Heart right ventricle (tissue), 16 donors: Measurements from ENCODE around the gene STRIT1. TPM values are rescaled to one million over a fixed set of nuclear protein-coding genes. Genes with fewer than 3 reads are reported as not detected.

Source experiments
- ATAC-seq, 8 donors: fragments of 200-7000 bp; cut with Tn5 transposase; one replicate each; pipeline ENCODE4 v1.9.1; 2020; ENCODE audit warnings: mild to moderate bottlenecking in 8 of 8, moderate library complexity in 8 of 8, moderate number of reproducible peaks in 1 of 8
- DNase-seq, 2 donors: peaks; one replicate each; pipeline ENCODE4 v3.0.0-alpha.2; 2020
- H3K27ac ChIP-seq, 10 donors: fragments of 200-600 bp; sonication (generic) in 2 of 10; one replicate each; pipeline versions ENCODE4 v1.5.0 to v1.8.0; 2020 to 2022; ENCODE audit warnings: mild to moderate bottlenecking in 3 of 10
- H3K27me3 ChIP-seq, 7 donors: fragments of 200-600 bp; one replicate each; pipeline ENCODE4 v1.8.0; 2021 to 2022; ENCODE audit warnings: mild to moderate bottlenecking in 2 of 7
- H3K36me3 ChIP-seq, 9 donors: fragments of 200-600 bp; sonication (generic) in 1 of 9; one replicate each; pipeline versions ENCODE4 v1.5.0 to v1.8.0; 2020 to 2022; ENCODE audit warnings: mild to moderate bottlenecking in 2 of 9
- H3K4me1 ChIP-seq, 9 donors: fragments of 200-600 bp; sonication (generic) in 1 of 9; one replicate each; pipeline versions ENCODE4 v1.5.0 to v1.8.0; 2020 to 2022; ENCODE audit warnings: mild to moderate bottlenecking in 4 of 9
- H3K4me3 ChIP-seq, 10 donors: fragments of 200-600 bp; sonication (generic) in 2 of 10; one replicate each; pipeline versions ENCODE4 v1.5.0 to v1.8.0; 2020 to 2022; ENCODE audit warnings: mild to moderate bottlenecking in 7 of 10, moderate library complexity in 2 of 10
- H3K9me3 ChIP-seq, 11 donors: fragments of 200-600 bp in 10 of 11; sonication (generic) in 2 of 11; one replicate each; pipeline versions ENCODE4 v1.5.0 to v1.8.0; 2013 to 2022; ENCODE audit warnings: mild to moderate bottlenecking in 2 of 11, control low read depth in 1 of 11, moderate library complexity in 1 of 11
- CTCF ChIP-seq, 9 donors: fragments of 200-600 bp; sonication (generic) in 2 of 9; IDR thresholded peaks; one replicate each; pipeline versions ENCODE4 v1.5.0 to v1.8.0; 2021 to 2022; ENCODE audit warnings: antibody characterized with exemption in 9 of 9, mild to moderate bottlenecking in 5 of 9, moderate library complexity in 1 of 9
- WGBS, 2 donors: extraction: QIAGEN DNeasy Blood & Tissue Kit; methylation state at CpG; one replicate each; pipeline ENCODE4 v1.1.7; 2013; ENCODE audit warnings: inconsistent platforms in 1 of 2; 5-methylcytosine and 5-hydroxymethylcytosine counted together
- intact Hi-C, 10 donors: fragments of 100-400 bp; cut with DNase I; formaldehyde crosslinking; loops; one replicate each; pipeline versions ENCODE4 v1.11.1 to v1.14.2; 2022
- polyA plus RNA-seq, 2 donors: library from polyadenylated mRNA; stranded (reverse); fragments of 200-250 nt; gene quantifications; one replicate each; pipeline ENCODE4 v1.2.3, GENCODE V29; 2013
- total RNA-seq, 10 donors: library from RNA; stranded (reverse); fragmentation: NEBNext Ultra II Directional in 3 of 10; extraction: Animal tissue kit (Norgen Biotek cat#: 25700) in 3 of 10; gene quantifications; one replicate each; pipeline versions ENCODE4 v1.2.1 to v1.2.4, GENCODE V29; 2021 to 2023
- donor health status: Arrhythmogenic right ventricular cardiomyopathy.
- donor health status: ischemic (EF 13 %, LVEDD 7.1; RV severe dilation, severe dysfunction).
- donor health status: healthy with polysubstance abuse.
- donor health status: DM: no; HTN: yes; CAD: no.
- donor health status: DM: no; HTN: no; CAD: no.
- donor health status: ischemic (EF 25% LVEDD 6.9; RV normal size, moderate dysfunction).
- donor health status: ischemic (EF 25% LVEDD 5.7; RV mildly dilated, moderate dysfunction).
- donor health status: healthy.
- donor health status: DM: yes; HTN: yes; CAD: no.
- donor health status: Ischemic cardiomyopathy.
- donor health status: ischemic (EF 35%, LVEDD 5.7; RV mildly dilated, moderate dysfunction).
- donor health status: nonischemic (EF 11% LVEDD 7.7; RV severe dilation, severe dysfunction).
- donor health status: DM: yes; HTN: yes; CAD: no.
- donor health status: PGD.
- donor health status: ischemic (EF 29% LVEDD 5.4; RV normal size, mild dysfunction).
- donor health status: nonischemic (EF 23%, LVEDD 6.1; RV moderate dilation, normal function).

The STRIT1 gene
- total and polyA plus RNA-seq, 12 donors: 0.26 to 5.6 (median 1.2) TPM; not detected in 1

- Histone ChIP-seq H3K9me3 (no peaks in the 10 kb centered on the region), H3K4me1 (peaks cover 0 to 6% (median 0%) of the 10 kb centered on the region in 9 donors), H3K27me3 (no peaks in the 10 kb centered on the region), H3K36me3 (no peaks in the 10 kb centered on the region), H3K4me3 (no peak overlapping the region), H3K27ac (no peak overlapping the region)
- intact Hi-C loops: no loop called here
- WGBS, 2 donors: 67 to 68% methylated on average over 4 of the region's 4 CpGs
- DNase-seq (no peak), ATAC-seq (no peak)
- no peak for TF ChIP-seq CTCF (IDR thresholded peaks at IDR 0.05)
Measured at GRCh38 chr3:155241579-155241978, 51.9 kb downstream of the STRIT1 start.

Other genes with a start within 250 kb of the STRIT1 start
- gene MME, start 213.4 kb downstream of the STRIT1 start, total RNA-seq: 10 to 100 TPM in 1 of 10 donors, 1 to 10 TPM in 9; 3.1 to 10.5 (median 6.6) TPM
- 1 to 10 TPM; 1.8 to 5.8 TPM for gene MME, start 213.4 kb downstream of the STRIT1 start, polyA plus RNA-seq